H9 (cell line): ENCODE measurements around the gene SIGLEC9. TPM values are rescaled to one million over a fixed set of nuclear protein-coding genes. Genes with fewer than 3 reads are reported as not detected.

Experiments used
- DNase-seq: peaks from one replicate; pipeline ENCODE4 v3.0.0-alpha.2; 2017
- H2AFZ ChIP-seq: one replicate; pipeline ENCODE4 v1.6.1; 2013; ENCODE audit warnings: mild to moderate bottlenecking, low read length, control low read depth, moderate library complexity
- H2AK5ac ChIP-seq: 2 replicates; pipeline ENCODE4 v1.6.1; 2013; ENCODE audit warnings: low read length, control low read depth, mixed read lengths; ENCODE audit not compliant: insufficient read length
- H2BK120ac ChIP-seq: one replicate; pipeline ENCODE4 v1.6.1; 2013; ENCODE audit warnings: low read depth, mild to moderate bottlenecking, low read length, control low read depth, inconsistent platforms; ENCODE audit not compliant: poor library complexity, severe bottlenecking
- H2BK12ac ChIP-seq: 2 replicates; pipeline ENCODE4 v1.6.1; 2013; ENCODE audit warnings: low read length, control low read depth, mixed read lengths, low read depth; ENCODE audit not compliant: insufficient read length
- H2BK15ac ChIP-seq: 2 replicates; pipeline ENCODE4 v1.6.1; 2013; ENCODE audit warnings: low read depth, low read length, control low read depth
- H2BK20ac ChIP-seq: one replicate; pipeline ENCODE4 v1.6.1; 2013; ENCODE audit warnings: low read depth, mild to moderate bottlenecking, low read length, control low read depth, inconsistent platforms; ENCODE audit not compliant: poor library complexity, severe bottlenecking
- H2BK5ac ChIP-seq: 2 replicates; pipeline ENCODE4 v1.6.1; 2013; ENCODE audit warnings: low read length, control low read depth, mixed read lengths; ENCODE audit not compliant: insufficient read length
- H3K14ac ChIP-seq: 2 replicates; pipeline ENCODE4 v1.6.1; 2013; ENCODE audit warnings: low read length, control low read depth; ENCODE audit not compliant: insufficient read depth
- H3K18ac ChIP-seq: 2 replicates; pipeline ENCODE4 v1.6.1; 2013; ENCODE audit warnings: low read depth, mild to moderate bottlenecking, mixed read lengths, low read length, control low read depth; ENCODE audit not compliant: insufficient read length
- H3K23ac ChIP-seq: 2 replicates; pipeline ENCODE4 v1.6.1; 2013; ENCODE audit warnings: low read length, control low read depth, mixed read lengths, low read depth; ENCODE audit not compliant: insufficient read length
- H3K23me2 ChIP-seq: 2 replicates; pipeline ENCODE4 v1.6.1; 2013; ENCODE audit warnings: low read depth, mild to moderate bottlenecking, mixed read lengths, low read length, control low read depth; ENCODE audit not compliant: insufficient read length, poor library complexity, severe bottlenecking
- H3K27ac ChIP-seq: 2 replicates; pipeline ENCODE4 v1.5.1; 2013; ENCODE audit warnings: low read length, control low read depth, mixed read lengths, low read depth; ENCODE audit not compliant: insufficient read length
- H3K27me3 ChIP-seq: 2 replicates; pipeline ENCODE4 v1.6.1; 2013; ENCODE audit warnings: low read length, control low read depth, inconsistent platforms; ENCODE audit not compliant: insufficient read depth
- H3K4ac ChIP-seq: 2 replicates; pipeline ENCODE4 v1.6.1; 2013; ENCODE audit warnings: low read depth, mild to moderate bottlenecking, control low read depth, inconsistent platforms, low read length, moderate library complexity
- H3K4me1 ChIP-seq: 2 replicates; pipeline ENCODE4 v1.6.1; 2013; ENCODE audit warnings: low read length, control low read depth, inconsistent platforms; ENCODE audit not compliant: insufficient read depth
- H3K4me2 ChIP-seq: 2 replicates; pipeline ENCODE4 v1.6.1; 2013; ENCODE audit warnings: low read length, control low read depth, mixed read lengths; ENCODE audit not compliant: insufficient read length, insufficient read depth
- H3K56ac ChIP-seq: 2 replicates; pipeline ENCODE4 v1.6.1; 2013; ENCODE audit warnings: low read depth, mild to moderate bottlenecking, mixed read lengths, low read length, control low read depth; ENCODE audit not compliant: insufficient read length
- H3K79me1 ChIP-seq: 2 replicates; pipeline ENCODE4 v1.6.1; 2013; ENCODE audit warnings: low read depth, mild to moderate bottlenecking, moderate library complexity, low read length, control low read depth, inconsistent platforms; ENCODE audit not compliant: insufficient read depth, poor library complexity, severe bottlenecking
- H3K79me2 ChIP-seq: 2 replicates; pipeline ENCODE4 v1.6.1; 2013; ENCODE audit warnings: low read length, control low read depth, inconsistent platforms; ENCODE audit not compliant: insufficient read depth
- H3K9ac ChIP-seq: 2 replicates; pipeline ENCODE4 v1.6.1; 2013; ENCODE audit warnings: low read length, control low read depth, mixed read lengths; ENCODE audit not compliant: insufficient read length; ENCODE audit errors: extremely low read depth
- H3K9me3 ChIP-seq: one replicate; pipeline ENCODE4 v1.6.1; 2013; ENCODE audit warnings: low read depth, low read length, inconsistent platforms; ENCODE audit not compliant: control insufficient read depth
- H3T11ph ChIP-seq: one replicate; pipeline ENCODE4 v1.6.1; 2013; ENCODE audit warnings: mild to moderate bottlenecking, low read length, control low read depth, inconsistent platforms
- H4K20me1 ChIP-seq: one replicate; pipeline ENCODE4 v1.6.1; 2013; ENCODE audit not compliant: control insufficient read depth, insufficient read length, insufficient read depth
- H4K5ac ChIP-seq: 2 replicates; pipeline ENCODE4 v1.6.1; 2013; ENCODE audit warnings: low read depth, mild to moderate bottlenecking, mixed read lengths, low read length, control low read depth; ENCODE audit not compliant: insufficient read length
- H4K8ac ChIP-seq: replicated peaks from 2 replicates; pipeline ENCODE4 v1.6.1; 2013; ENCODE audit warnings: low read length, control low read depth, mixed read lengths, low read depth; ENCODE audit not compliant: insufficient read length
- H4K91ac ChIP-seq: 2 replicates; pipeline ENCODE4 v1.6.1; 2013; ENCODE audit warnings: low read depth, mild to moderate bottlenecking, moderate library complexity, mixed read lengths, low read length, control low read depth; ENCODE audit not compliant: insufficient read length
- H3K27ac Mint-ChIP-seq, 3 experiments: 2 replicates in 2 of 3; 3 replicates in 1 of 3; pipeline ENCODE4 v1.8.0; 2020 to 2021; ENCODE audit warnings: mixed read lengths in 3 of 3, mild to moderate bottlenecking in 1 of 3, moderate library complexity in 1 of 3
- H3K27me3 Mint-ChIP-seq: 2 replicates; pipeline ENCODE4 v1.8.0; 2021; ENCODE audit warnings: low read depth, mild to moderate bottlenecking, moderate library complexity, mixed read lengths
- H3K36me3 Mint-ChIP-seq, 3 experiments: 2 replicates in 2 of 3; 3 replicates in 1 of 3; pipeline ENCODE4 v1.8.0; 2020 to 2021; ENCODE audit warnings: low read depth in 3 of 3, mixed read lengths in 3 of 3; ENCODE audit not compliant: insufficient read depth in 1 of 3
- H3K4me1 Mint-ChIP-seq, 2 experiments: 2 replicates each; pipeline ENCODE4 v1.8.0; 2020; ENCODE audit warnings: mixed read lengths in 2 of 2
- H3K4me3 Mint-ChIP-seq, 2 experiments: 2 replicates in 1 of 2; 3 replicates in 1 of 2; pipeline ENCODE4 v1.8.0; 2020 to 2021; ENCODE audit warnings: mild to moderate bottlenecking in 2 of 2, mixed read lengths in 2 of 2, moderate library complexity in 1 of 2
- H3K9me3 Mint-ChIP-seq, 2 experiments: 2 replicates in 1 of 2; 3 replicates in 1 of 2; pipeline ENCODE4 v1.8.0; 2020; ENCODE audit warnings: mild to moderate bottlenecking in 2 of 2, mixed read lengths in 2 of 2, moderate library complexity in 1 of 2
- WGBS: extraction: QIAGEN DNeasy Blood & Tissue Kit; methylation state at CpG from one replicate; pipeline ENCODE4 v1.1.7; 2013; ENCODE audit warnings: missing lambda C conversion rate, low lambda C conversion rate, mixed read lengths; ENCODE audit not compliant: insufficient read length; ENCODE audit errors: extremely low coverage; 5-methylcytosine and 5-hydroxymethylcytosine counted together
- long read RNA-seq: library from polyadenylated mRNA; unstranded; transcript quantifications from one replicate; pipeline ENCODE4 v2.0.0, GENCODE V29; 2020
- total RNA-seq: library from RNA; stranded (reverse); gene quantifications from 2 replicates; pipeline ENCODE4 v1.2.1, GENCODE V29; 2021
- TF ChIP-seq, protein P1 (sequence below): fragments of 200-600 bp; sonication (generic); conservative IDR thresholded peaks from 3 replicates; pipeline ENCODE4 v1.8.0; 2021; ENCODE audit warnings: antibody characterized with exemption, mild to moderate bottlenecking

The SIGLEC9 gene
- not detected in 2 replicates for total RNA-seq
- long read RNA-seq, result 0 reads

DNA sequence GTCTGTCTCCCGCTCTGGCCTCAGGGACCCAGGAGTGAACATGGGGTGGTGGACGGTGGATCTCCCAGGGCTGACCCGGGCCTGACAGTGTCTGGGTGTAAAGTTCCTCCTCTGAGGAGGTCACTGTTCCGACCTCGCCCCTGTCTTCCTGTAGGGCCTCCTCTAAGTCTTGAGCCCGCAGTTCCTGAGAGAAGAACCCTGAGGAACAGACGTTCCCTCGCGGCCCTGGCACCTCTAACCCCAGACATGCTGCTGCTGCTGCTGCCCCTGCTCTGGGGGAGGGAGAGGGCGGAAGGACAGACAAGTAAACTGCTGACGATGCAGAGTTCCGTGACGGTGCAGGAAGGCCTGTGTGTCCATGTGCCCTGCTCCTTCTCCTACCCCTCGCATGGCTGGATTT is at the start of gene SIGLEC9:
SIGLEC9 (plus strand) TSS at position 178 of the 400 bp plus-strand sequence; CDS start at position 247, 69 bp downstream.
- no peak within 1 kb of the TSS for H3K4ac ChIP-seq
- H3K23me2 ChIP-seq, result no peaks in the 10 kb centered on the region
- no peak within 1 kb of the TSS for H3K18ac ChIP-seq
- H3K14ac ChIP-seq, result no peak within 1 kb of the TSS
- H4K8ac ChIP-seq, result no peak within 1 kb of the TSS
- H4K91ac ChIP-seq, result no peak within 1 kb of the TSS
- H2BK12ac ChIP-seq, result no peak within 1 kb of the TSS
- no peak within 1 kb of the TSS for H4K5ac ChIP-seq
- H3K4me2 ChIP-seq, result no peak within 1 kb of the TSS
- H3K27me3 ChIP-seq, result no peaks in the 10 kb centered on the region
- no peak within 1 kb of the TSS for H2AFZ ChIP-seq
- no peak within 1 kb of the TSS for H2BK15ac ChIP-seq
- no peak within 1 kb of the TSS for H3K9ac ChIP-seq
- H4K20me1 ChIP-seq, result no peaks in the 10 kb centered on the region
- H3K23ac ChIP-seq, result no peak within 1 kb of the TSS
- H3K36me3 Mint-ChIP-seq, result no peaks in the 10 kb centered on the region
- no peak within 1 kb of the TSS for H3K27ac ChIP-seq
- WGBS, result no CpG with 5 or more reads among the region's 14 CpGs
- H3K9me3 ChIP-seq, result no peaks in the 10 kb centered on the region
- H3K27me3 Mint-ChIP-seq, result peaks cover 19% of the 10 kb centered on the region
- H2AK5ac ChIP-seq, result no peak within 1 kb of the TSS
- no peak within 1 kb of the TSS for H3T11ph ChIP-seq
- H2BK5ac ChIP-seq, result no peak within 1 kb of the TSS
- no peak for DNase-seq
- H3K79me1 ChIP-seq, result no peaks in the 10 kb centered on the region
- H3K4me1 Mint-ChIP-seq, result peaks cover 0 to 3% of the 10 kb centered on the region in 2 experiments; a peak in 1 of 4 replicates
- no peak within 1 kb of the TSS for H2BK120ac ChIP-seq
- no peak within 1 kb of the TSS for H3K56ac ChIP-seq
- H3K4me3 Mint-ChIP-seq, result no peak within 1 kb of the TSS
- H3K4me1 ChIP-seq, result no peaks in the 10 kb centered on the region
- no peaks in the 10 kb centered on the region for H3K79me2 ChIP-seq
- no peaks in the 10 kb centered on the region for H3K9me3 Mint-ChIP-seq
- H3K27ac Mint-ChIP-seq, result peak within 1 kb of the TSS in 1 of 3 experiments; percentile 49; a peak in 2 of 7 replicates
- no peak within 1 kb of the TSS for H2BK20ac ChIP-seq
- TF ChIP-seq, protein P1, sequence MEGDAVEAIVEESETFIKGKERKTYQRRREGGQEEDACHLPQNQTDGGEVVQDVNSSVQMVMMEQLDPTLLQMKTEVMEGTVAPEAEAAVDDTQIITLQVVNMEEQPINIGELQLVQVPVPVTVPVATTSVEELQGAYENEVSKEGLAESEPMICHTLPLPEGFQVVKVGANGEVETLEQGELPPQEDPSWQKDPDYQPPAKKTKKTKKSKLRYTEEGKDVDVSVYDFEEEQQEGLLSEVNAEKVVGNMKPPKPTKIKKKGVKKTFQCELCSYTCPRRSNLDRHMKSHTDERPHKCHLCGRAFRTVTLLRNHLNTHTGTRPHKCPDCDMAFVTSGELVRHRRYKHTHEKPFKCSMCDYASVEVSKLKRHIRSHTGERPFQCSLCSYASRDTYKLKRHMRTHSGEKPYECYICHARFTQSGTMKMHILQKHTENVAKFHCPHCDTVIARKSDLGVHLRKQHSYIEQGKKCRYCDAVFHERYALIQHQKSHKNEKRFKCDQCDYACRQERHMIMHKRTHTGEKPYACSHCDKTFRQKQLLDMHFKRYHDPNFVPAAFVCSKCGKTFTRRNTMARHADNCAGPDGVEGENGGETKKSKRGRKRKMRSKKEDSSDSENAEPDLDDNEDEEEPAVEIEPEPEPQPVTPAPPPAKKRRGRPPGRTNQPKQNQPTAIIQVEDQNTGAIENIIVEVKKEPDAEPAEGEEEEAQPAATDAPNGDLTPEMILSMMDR, result no peak
